HG03280 (cell line): ENCODE measurements around the gene SPAG16.

Source experiments
- ATAC-seq: cut with Tn5 transposase; IDR thresholded peaks from one replicate; pipeline ENCODE4 v1.9.1; 2021; ENCODE audit warnings: mild to moderate bottlenecking, moderate library complexity; ENCODE audit not compliant: unreplicated experiment

Gene SPAG16

GRCh38 chr2:214328941-214329340 is 1044.7 kb downstream of the SPAG16 start:
- ATAC-seq, result no peak

GRCh38 chr2:214341646-214342045 is 1057.4 kb downstream of the SPAG16 start:
- no peak for ATAC-seq

GRCh38 chr2:214358506-214358905 is 1074.2 kb downstream of the SPAG16 start:
- ATAC-seq, result no peak

GRCh38 chr2:214361116-214361515 is 1076.9 kb downstream of the SPAG16 start:
- ATAC-seq, result no peak

- ATAC-seq, result no peak
These were observed 1081.3 kb downstream of the SPAG16 start for GRCh38 chr2:214365549-214365948.

GRCh38 chr2:214367171-214367570 is 1082.9 kb downstream of the SPAG16 start:
- no peak for ATAC-seq

- peak; percentile 66 for ATAC-seq
These were observed 1092.5 kb downstream of the SPAG16 start for GRCh38 chr2:214376618-214377285.

GRCh38 chr2:214377286-214377624 is 1093.0 kb downstream of the SPAG16 start:
- ATAC-seq, result no peak

GRCh38 chr2:214378455-214379103 is 1094.3 kb downstream of the SPAG16 start:
- no peak for ATAC-seq

- no peak for ATAC-seq
These were observed 1095.0 kb downstream of the SPAG16 start for GRCh38 chr2:214379227-214379626.

- no peak for ATAC-seq
These were observed 1096.4 kb downstream of the SPAG16 start for GRCh38 chr2:214380681-214381080.

GRCh38 chr2:214382229-214382628 is 1098.0 kb downstream of the SPAG16 start:
- no peak for ATAC-seq

- no peak for ATAC-seq
These were observed 1102.5 kb downstream of the SPAG16 start for GRCh38 chr2:214386720-214387119.

- ATAC-seq, result no peak
These were observed 1105.1 kb downstream of the SPAG16 start for GRCh38 chr2:214389334-214389733.

- no peak for ATAC-seq
These were observed 1109.5 kb downstream of the SPAG16 start for GRCh38 chr2:214393796-214394195.

- ATAC-seq, result no peak
These were observed 1110.8 kb downstream of the SPAG16 start for GRCh38 chr2:214395040-214395439.

- no peak for ATAC-seq
These were observed 1117.3 kb downstream of the SPAG16 start for GRCh38 chr2:214401580-214401979.

- ATAC-seq, result no peak
These were observed 1126.0 kb downstream of the SPAG16 start for GRCh38 chr2:214410128-214410775.

- ATAC-seq, result no peak
These were observed 1126.8 kb downstream of the SPAG16 start, which contains the start of gene VWC2L for GRCh38 chr2:214410918-214411554. Gene VWC2L (plus strand): TSS chr2:214411054. CDS start chr2:214414194, 3,140 bp downstream.

- ATAC-seq, result no peak
These were observed 1128.4 kb downstream of the SPAG16 start for GRCh38 chr2:214412679-214413078.

- ATAC-seq, result no peak
These were observed 1152.2 kb downstream of the SPAG16 start for GRCh38 chr2:214436470-214436869.
